SK-N-SH treated with all-trans-retinoic acid at 6 μM for 48 hours (cell line): ENCODE data around the gene C2orf69.

Experiments used
- ARNTL ChIP-seq: fragments of 450-650 bp; formaldehyde crosslinking; IDR thresholded peaks from 2 replicates; pipeline ENCODE4 v1.5.0; 2020; ENCODE audit warnings: low read depth, mild to moderate bottlenecking, moderate library complexity, borderline replicate concordance
- SNAI2 ChIP-seq: fragments of 250-450 bp; sonication (Bioruptor Pico); IDR thresholded peaks from 2 replicates; pipeline ENCODE4 v1.5.0; 2020; ENCODE audit warnings: mild to moderate bottlenecking, moderate library complexity
- ZFP3 ChIP-seq: fragments of 250-450 bp; sonication (Bioruptor Pico); IDR thresholded peaks from 2 replicates; pipeline ENCODE4 v1.5.0; 2020; ENCODE audit warnings: mild to moderate bottlenecking, moderate library complexity

GRCh38 chr2:199869653-199870052, 41.4 kb upstream of the C2orf69 start:
- TF ChIP-seq ZFP3 (CRISPR knock-in tag) (no peak), ARNTL (no peak), SNAI2 (CRISPR knock-in tag) (no peak)
